GM12873 (cell line): ENCODE results near the gene NUP205.

Experiments
- TF ChIP-seq, protein P1 (sequence below): IDR thresholded peaks from 2 replicates; pipeline ENCODE4 v1.5.1; 2012; ENCODE audit warnings: low read depth, mild to moderate bottlenecking, moderate library complexity, low read length, control low read depth; ENCODE audit not compliant: insufficient read depth; ENCODE audit errors: missing control alignments

Gene NUP205

DNA sequence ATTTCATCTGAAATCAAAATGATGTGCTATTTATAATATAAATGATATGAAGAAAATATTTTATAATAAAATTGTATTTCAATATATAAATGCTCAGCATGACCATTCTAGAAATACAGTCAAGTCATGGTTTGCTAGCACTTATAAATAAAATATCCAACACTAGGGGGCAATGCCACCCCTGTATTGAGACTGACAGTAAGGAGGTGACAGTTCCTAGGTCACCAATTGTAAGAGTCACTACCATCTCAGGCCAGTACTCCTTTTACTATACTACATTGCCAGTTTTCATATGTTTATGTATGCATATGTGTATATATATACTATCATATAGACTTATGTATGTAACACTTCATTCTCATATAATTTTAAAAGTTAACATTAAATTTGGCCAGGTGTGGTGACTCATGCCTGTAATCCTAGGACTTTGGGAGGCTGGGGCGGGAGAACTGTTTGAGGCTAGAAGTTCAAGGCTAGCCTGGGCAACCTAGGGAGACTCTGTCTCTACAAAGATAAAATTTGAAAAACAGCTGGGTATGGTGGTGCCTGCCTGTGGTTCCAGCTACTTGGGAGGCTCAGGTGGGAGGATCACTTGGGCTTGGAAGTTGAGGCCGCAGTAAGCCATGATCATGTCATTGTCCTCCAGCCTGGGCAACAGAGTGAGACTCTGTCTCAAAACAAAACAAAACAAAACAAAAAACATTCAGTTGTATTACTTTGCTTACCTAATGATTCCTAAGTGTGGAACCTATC, 45.4 kb upstream of the NUP205 start:
- TF ChIP-seq, protein P1, sequence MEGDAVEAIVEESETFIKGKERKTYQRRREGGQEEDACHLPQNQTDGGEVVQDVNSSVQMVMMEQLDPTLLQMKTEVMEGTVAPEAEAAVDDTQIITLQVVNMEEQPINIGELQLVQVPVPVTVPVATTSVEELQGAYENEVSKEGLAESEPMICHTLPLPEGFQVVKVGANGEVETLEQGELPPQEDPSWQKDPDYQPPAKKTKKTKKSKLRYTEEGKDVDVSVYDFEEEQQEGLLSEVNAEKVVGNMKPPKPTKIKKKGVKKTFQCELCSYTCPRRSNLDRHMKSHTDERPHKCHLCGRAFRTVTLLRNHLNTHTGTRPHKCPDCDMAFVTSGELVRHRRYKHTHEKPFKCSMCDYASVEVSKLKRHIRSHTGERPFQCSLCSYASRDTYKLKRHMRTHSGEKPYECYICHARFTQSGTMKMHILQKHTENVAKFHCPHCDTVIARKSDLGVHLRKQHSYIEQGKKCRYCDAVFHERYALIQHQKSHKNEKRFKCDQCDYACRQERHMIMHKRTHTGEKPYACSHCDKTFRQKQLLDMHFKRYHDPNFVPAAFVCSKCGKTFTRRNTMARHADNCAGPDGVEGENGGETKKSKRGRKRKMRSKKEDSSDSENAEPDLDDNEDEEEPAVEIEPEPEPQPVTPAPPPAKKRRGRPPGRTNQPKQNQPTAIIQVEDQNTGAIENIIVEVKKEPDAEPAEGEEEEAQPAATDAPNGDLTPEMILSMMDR, result peak; percentile 59

DNA sequence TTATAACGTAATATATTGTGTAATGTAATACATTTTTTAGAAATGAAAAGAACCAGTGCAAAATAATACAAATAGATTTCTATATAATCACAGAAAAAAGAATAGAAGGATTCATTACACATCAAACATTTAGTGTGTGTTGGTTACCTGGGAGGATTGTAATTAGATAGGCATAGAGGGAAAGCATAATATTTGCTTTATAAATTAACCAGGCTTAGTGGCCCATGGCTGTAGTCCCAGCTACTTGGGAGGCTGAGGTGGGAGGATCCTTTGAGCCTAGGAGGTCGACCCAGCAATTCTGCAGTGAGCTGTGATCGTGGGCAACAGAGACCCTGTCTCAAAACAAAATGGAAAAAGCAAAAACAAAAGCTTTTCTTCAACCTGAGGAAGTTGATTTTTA, 42.9 kb upstream of the NUP205 start:
- TF ChIP-seq, protein P1, result no peak

DNA sequence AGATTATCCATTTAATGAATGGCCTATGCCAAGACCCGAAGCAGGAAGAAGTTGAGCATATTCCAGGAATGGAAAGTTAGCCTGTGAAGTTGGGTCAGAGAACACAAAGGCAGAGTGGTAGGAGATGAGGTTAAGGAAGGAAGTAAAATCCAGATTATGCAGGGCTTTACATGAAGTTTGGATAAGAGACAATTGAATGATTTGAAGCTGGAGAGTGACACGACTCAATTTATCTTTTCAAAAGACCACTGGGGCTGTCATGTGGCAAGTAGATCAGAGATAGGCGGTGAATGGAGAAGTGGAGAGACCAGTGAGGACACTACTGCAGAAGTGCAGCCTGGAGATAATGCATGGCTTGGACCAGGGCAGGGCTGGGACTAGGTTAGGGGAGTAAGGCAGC, 40.7 kb upstream of the NUP205 start:
- TF ChIP-seq, protein P1, result no peak

DNA sequence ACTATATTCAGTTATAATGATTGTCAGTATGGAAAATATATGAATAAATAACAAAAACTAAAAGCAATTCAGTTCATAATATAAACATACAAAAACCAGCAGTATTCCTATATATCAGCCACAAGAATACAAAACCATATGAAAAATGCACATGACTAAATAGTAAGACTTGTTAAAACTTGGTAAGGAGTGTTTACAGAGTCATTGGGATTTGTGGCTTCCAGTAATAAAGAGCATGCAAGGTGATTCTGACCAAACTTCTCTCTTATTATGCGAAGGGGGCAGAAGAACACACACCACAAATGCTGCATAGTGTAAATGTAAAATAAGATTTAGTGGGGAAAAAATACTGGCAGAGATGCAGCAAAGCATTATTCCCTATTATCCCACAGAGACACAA, 39.0 kb upstream of the NUP205 start:
- TF ChIP-seq, protein P1, result no peak

DNA sequence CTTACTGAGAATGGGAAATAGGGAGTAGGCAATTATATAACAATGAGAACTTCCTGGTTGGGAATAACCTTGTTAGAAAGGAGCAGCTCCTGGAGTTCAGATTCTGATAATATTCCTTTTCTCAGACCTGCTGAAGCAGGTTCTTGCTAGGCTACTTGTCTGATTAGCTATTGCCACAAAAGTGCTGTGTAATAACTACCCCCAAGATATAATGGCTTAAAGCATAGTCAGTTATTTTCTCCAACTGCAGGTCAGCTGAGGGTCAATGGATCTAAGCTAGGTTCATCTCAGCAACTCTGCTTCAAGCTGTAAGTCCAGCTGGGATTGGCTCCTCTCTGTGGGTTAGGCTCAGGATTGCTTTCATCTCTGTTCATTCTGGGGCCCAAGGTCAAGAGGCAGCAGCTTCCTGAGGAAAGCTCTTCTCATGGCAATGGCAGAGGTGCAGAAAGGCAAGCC, 38.5 kb upstream of the NUP205 start:
- TF ChIP-seq, protein P1, result no peak

DNA sequence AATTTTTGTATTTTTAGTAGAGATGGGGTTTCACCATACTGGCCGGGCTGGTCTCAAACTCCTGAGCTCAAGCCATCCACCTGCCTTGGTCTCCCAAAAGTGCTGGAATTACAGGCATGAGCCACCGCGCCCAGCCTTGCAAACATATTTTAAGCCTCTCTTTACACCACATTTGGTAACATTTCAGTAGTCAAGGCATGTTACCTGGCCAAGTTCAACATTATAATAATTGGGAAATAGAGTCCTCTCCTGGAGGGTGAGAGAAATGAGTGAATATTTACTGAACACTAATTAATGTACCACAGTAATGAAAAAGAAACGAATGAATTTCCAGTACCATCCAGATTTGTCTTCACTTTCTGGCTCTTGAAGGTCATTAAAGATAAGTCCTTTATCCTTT, 37.8 kb upstream of the NUP205 start:
- TF ChIP-seq, protein P1, result no peak

DNA sequence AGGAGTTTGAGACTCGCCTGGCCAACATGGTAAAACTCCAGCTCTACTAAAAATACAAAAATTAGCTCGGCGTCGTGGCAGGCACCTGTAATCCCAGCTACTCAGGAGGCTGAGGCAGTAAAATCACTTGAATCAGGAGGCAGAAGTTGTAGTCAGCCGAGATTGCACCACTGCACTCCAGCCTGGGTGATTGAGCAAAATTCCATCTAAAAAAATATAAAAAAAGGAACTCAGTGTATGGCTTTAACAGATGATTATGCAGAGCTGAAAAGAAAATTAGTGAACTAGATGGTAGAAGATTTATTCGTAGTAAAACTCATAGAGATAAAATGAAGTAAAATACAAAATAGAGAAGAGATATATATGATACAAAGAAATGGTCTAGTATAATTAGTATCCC, 35.2 kb upstream of the NUP205 start:
- TF ChIP-seq, protein P1, result no peak
